Kidney epithelial cell (primary cell): ENCODE measurements around the gene STON2. TPM values are rescaled to one million over a fixed set of nuclear protein-coding genes. Genes with fewer than 3 reads are reported as not detected.
A peak's percentile ranks its signal among the peaks of the same experiment; 100 is the strongest.
"Not testable (repeated sequence)": the region's sequence is repeated elsewhere in the genome, so short reads cannot be mapped to it uniquely, and the experiment has no call there.

Source experiments
- DNase-seq: peaks from one replicate; pipeline ENCODE4 v3.0.0-alpha.2; 2010; ENCODE audit warnings: low read depth
- H3K27me3 ChIP-seq: 2 replicates; pipeline ENCODE4 v1.6.0; 2011; ENCODE audit warnings: low read length; ENCODE audit not compliant: control insufficient read depth, insufficient read depth
- H3K36me3 ChIP-seq: 2 replicates; pipeline ENCODE4 v1.5.1; 2011; ENCODE audit warnings: low read length; ENCODE audit not compliant: control insufficient read depth, insufficient read depth
- H3K4me3 ChIP-seq: 2 replicates; pipeline ENCODE4 v1.5.1; 2011; ENCODE audit warnings: low read depth, mild to moderate bottlenecking, control low read depth, low read length
- CTCF ChIP-seq: IDR thresholded peaks from 2 replicates; pipeline ENCODE4 v1.5.1; 2011; ENCODE audit warnings: mild to moderate bottlenecking, moderate library complexity, low read length, control low read depth, inconsistent platforms; ENCODE audit not compliant: insufficient read depth, poor library complexity, severe bottlenecking
- total RNA-seq: library from RNA; depleted of rRNA; stranded (reverse); fragments of >200 nt; gene quantifications from 2 replicates; pipeline ENCODE4 v1.2.3, GENCODE V29; 2015

STON2 gene
- total RNA-seq, 1 donor from 2014 or later = 17.9 TPM

DNA sequence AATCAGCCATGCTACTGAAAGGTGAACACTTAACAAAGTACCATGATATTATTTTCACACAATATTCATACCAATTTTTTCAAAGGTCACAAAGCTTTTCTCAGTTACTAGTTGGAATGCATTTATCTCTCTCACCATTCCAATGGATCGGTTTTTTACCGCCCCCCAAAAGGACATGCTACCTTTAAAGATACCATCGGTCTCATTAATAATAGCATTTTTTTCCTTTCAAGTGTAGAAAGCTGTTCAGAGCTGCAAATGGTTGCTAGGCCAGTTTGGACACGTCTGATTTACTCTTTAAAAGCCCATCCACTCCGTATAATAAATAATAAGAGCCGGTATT is 34.9 kb upstream of the STON2 start:
- TF ChIP-seq CTCF = no peak
- Histone ChIP-seq H3K4me3 (peak overlapping the region; percentile 55), H3K27me3 (peaks cover 15% of the 10 kb centered on the region), H3K36me3 (no peaks in the 10 kb centered on the region)
- no peak for DNase-seq

DNA sequence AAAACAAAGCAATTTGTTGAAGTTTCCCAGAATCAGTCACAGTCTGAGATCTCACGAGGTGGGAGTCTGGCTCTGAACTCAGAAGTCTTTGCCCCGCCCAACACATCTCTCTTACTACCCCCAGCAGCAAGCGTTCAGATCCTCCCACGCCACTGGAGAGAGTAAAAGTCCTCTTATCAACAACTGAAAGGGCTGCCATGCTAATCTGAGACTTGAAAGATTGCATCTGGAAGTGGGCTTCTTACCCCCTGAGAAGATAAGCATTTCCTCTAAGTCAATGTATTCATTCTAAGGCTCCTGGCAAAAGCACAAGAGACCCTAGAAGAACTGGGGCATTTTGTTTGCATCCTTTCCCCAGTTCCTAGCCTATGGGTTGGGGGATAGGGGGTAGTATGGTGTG is 34.1 kb upstream of the STON2 start:
- no peak for DNase-seq
- Histone ChIP-seq H3K4me3 (no peak overlapping the region), H3K27me3 (peaks cover 12% of the 10 kb centered on the region), H3K36me3 (no peaks in the 10 kb centered on the region)
- TF ChIP-seq CTCF = no peak

DNA sequence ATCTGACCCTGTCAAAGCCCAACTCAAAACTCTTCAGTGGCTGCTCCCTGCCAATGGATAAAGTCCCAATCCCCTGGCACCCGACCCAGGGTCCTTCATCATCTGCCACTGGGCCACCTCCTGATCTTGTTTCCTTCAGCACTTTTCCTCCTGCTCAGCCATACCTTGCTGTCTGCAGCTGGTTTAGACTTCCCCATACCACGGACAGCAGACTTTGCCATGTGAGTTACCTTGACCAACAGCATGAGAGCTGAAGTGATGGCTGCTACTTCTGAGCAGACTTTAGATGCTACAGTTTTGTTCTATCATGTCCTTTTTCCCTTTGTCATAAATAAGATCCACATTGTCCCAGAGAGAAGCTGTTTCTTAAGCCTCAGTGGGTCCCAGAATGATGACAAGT is 33.3 kb upstream of the STON2 start:
- Histone ChIP-seq H3K4me3 (no peak overlapping the region), H3K27me3 (peaks cover 12% of the 10 kb centered on the region), H3K36me3 (no peaks in the 10 kb centered on the region)
- TF ChIP-seq CTCF = no peak
- DNase-seq = no peak

- DNase-seq = no peak
- Histone ChIP-seq H3K4me3 (no peak overlapping the region), H3K36me3 (no peaks in the 10 kb centered on the region), H3K27me3 (peaks cover 4% of the 10 kb centered on the region)
- TF ChIP-seq CTCF = no peak
Observed at GRCh38 chr14:81432219-81432661, 32.1 kb upstream of the STON2 start.

DNA sequence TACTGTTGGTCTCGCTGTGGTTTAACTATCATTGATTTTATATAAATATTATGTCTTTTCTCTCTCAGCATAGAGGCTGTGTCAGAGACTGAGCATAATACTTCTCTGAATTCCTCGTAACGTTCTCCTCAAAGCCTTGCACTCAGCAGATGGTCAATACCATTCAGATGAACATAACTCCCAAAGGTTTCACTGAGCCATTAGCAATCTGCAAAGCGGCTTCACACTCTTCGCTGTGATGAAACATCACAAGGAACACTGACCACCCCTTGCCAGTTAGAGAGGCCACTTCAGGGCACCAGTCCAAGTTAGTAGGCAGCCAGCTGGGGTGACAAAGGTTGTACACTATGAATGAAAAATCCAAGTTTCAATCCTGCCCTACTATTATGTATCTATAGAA is 30.1 kb upstream of the STON2 start:
- TF ChIP-seq CTCF = no peak
- no peaks in the 10 kb centered on the region for H3K27me3 ChIP-seq
- no peak for DNase-seq
- H3K4me3 ChIP-seq = no peak overlapping the region
- no peaks in the 10 kb centered on the region for H3K36me3 ChIP-seq

DNA sequence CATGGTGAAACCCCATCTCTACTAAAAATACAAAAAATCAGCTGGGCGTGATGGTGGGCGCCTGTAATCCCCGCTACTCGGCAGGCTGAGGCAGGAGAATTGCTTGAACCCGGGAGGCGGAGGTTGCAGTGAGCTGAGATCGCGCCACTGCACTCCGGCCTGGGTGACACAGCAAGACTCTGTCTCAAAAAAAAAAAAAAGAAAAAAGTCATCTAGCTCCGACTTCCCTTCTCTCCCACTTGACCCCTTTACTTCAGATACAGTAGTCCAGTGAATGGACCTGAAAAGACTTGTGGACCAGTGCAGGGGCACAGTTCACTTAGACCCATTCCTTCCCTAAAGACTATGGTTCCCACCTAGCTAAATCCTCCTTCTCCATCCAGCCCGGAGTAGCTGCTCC is 29.6 kb upstream of the STON2 start:
- not testable (repeated sequence) for H3K27me3 ChIP-seq, DNase-seq, H3K4me3 ChIP-seq, H3K36me3 ChIP-seq

- no peak for TF ChIP-seq CTCF
- no peak for DNase-seq
- Histone ChIP-seq H3K36me3 (no peaks in the 10 kb centered on the region), H3K27me3 (no peaks in the 10 kb centered on the region), H3K4me3 (no peak overlapping the region)
Observed at GRCh38 chr14:81429028-81429427, 28.9 kb upstream of the STON2 start.
